H1 (cell line): Measurements from ENCODE around the gene KARS1. TPM values are rescaled to one million over a fixed set of nuclear protein-coding genes. Genes with fewer than 3 reads are reported as not detected.

ENCODE experiments used
- CTCF ChIA-PET: fragments of 300-600 bp; sonication (Branson Sonifier 250); formaldehyde crosslinking; loops from one replicate; lab custom pipeline; 2021; ENCODE audit not compliant: partially characterized antibody; lab: Charles Lee
- POLR2A ChIA-PET: fragments of 300-600 bp; sonication (Branson Sonifier 250); formaldehyde crosslinking; loops from one replicate; lab custom pipeline; 2021; ENCODE audit warnings: inconsistent platforms; ENCODE audit not compliant: partially characterized antibody; lab: Charles Lee
- DNase-seq, 2 experiments: peaks; one replicate each; pipeline versions ENCODE4 v3.0.0 to v3.0.0-alpha.2; 2010 to 2022; ENCODE audit warnings: low spot score in 2 of 2, low read depth in 1 of 2, mixed read lengths in 1 of 2
- FAIRE-seq: peaks from 2 replicates; lab custom pipeline; 2011; peaks lifted over from hg19 to GRCh38; lab: Jason Lieb, UNC
- H2AFZ ChIP-seq: 2 replicates; pipeline ENCODE4 v1.8.1; 2012; ENCODE audit warnings: low read length, inconsistent platforms
- H2AK5ac ChIP-seq: 2 replicates; pipeline ENCODE4 v1.6.1; 2013; ENCODE audit warnings: low read depth, low read length
- H2BK120ac ChIP-seq: replicated peaks from 2 replicates; pipeline ENCODE3; 2013; ENCODE audit warnings: low read depth, low read length, inconsistent platforms
- H2BK12ac ChIP-seq: 2 replicates; pipeline ENCODE4 v1.6.1; 2013; ENCODE audit warnings: low read depth, low read length
- H2BK15ac ChIP-seq: 2 replicates; pipeline ENCODE4 v1.6.1; 2013; ENCODE audit warnings: low read length
- H2BK20ac ChIP-seq: 2 replicates; pipeline ENCODE4 v1.6.1; 2013; ENCODE audit warnings: low read length
- H2BK5ac ChIP-seq: 2 replicates; pipeline ENCODE4 v1.6.1; 2013; ENCODE audit warnings: low read depth, low read length
- H3K14ac ChIP-seq: 2 replicates; pipeline ENCODE4 v1.6.1; 2013; ENCODE audit warnings: inconsistent platforms; ENCODE audit not compliant: insufficient read length
- H3K18ac ChIP-seq: 2 replicates; pipeline ENCODE4 v1.6.1; 2013; ENCODE audit warnings: low read length; ENCODE audit errors: extremely low read depth
- H3K23ac ChIP-seq: 2 replicates; pipeline ENCODE4 v1.6.1; 2013; ENCODE audit warnings: inconsistent platforms; ENCODE audit not compliant: insufficient read length
- H3K23me2 ChIP-seq: 2 replicates; pipeline ENCODE4 v1.6.1; 2013; ENCODE audit warnings: low read depth, low read length
- H3K27ac ChIP-seq: 2 replicates; pipeline ENCODE4 v1.6.1; 2011; ENCODE audit warnings: low read depth, low read length, inconsistent platforms
- H3K27me3 ChIP-seq, 4 experiments: replicated peaks in 1 of 4; 1 replicate in 1 of 4; 2 replicates in 3 of 4; pipeline versions ENCODE4 v1.6.1 to v1.8.1; 2011 to 2013; ENCODE audit warnings: low read length in 3 of 4, mild to moderate bottlenecking in 3 of 4, inconsistent platforms in 2 of 4, mixed read lengths in 2 of 4, moderate library complexity in 1 of 4; ENCODE audit not compliant: control insufficient read depth in 3 of 4, insufficient read depth in 3 of 4; ENCODE audit errors: extremely low read depth in 1 of 4
- H3K36me3 ChIP-seq, 4 experiments: 2 replicates each; pipeline versions ENCODE4 v1.6.1 to v1.8.1; 2011 to 2013; ENCODE audit warnings: mild to moderate bottlenecking in 4 of 4, low read length in 3 of 4, moderate library complexity in 2 of 4, control low read depth in 1 of 4, inconsistent platforms in 1 of 4; ENCODE audit not compliant: insufficient read depth in 4 of 4, control insufficient read depth in 2 of 4
- H3K4ac ChIP-seq: replicated peaks from 2 replicates; pipeline ENCODE3; 2013; ENCODE audit warnings: low read length, low read depth, mixed read lengths, inconsistent platforms; ENCODE audit not compliant: insufficient read length
- H3K4me1 ChIP-seq, 4 experiments: replicated peaks in 1 of 4; 1 replicate in 1 of 4; 2 replicates in 3 of 4; pipeline versions ENCODE4 v1.6.1 to v1.8.1; 2011 to 2013; ENCODE audit warnings: low read length in 3 of 4, inconsistent platforms in 2 of 4, mixed read lengths in 1 of 4; ENCODE audit not compliant: insufficient read depth in 4 of 4, control insufficient read depth in 3 of 4
- H3K4me2 ChIP-seq, 2 experiments: 2 replicates each; pipeline versions ENCODE4 v1.6.1 to v1.8.1; 2011 to 2013; ENCODE audit warnings: low read depth in 2 of 2, low read length in 2 of 2, control low read depth in 1 of 2, inconsistent platforms in 1 of 2, mild to moderate bottlenecking in 1 of 2; ENCODE audit not compliant: insufficient read depth in 1 of 2
- H3K4me3 ChIP-seq, 4 experiments: fragments of 200-600, 300-600 bp in 1 of 4; sonication (generic), shearing (Covaris generic), sonication (Bioruptor Twin) in 1 of 4; 2 replicates each; pipeline versions ENCODE4 v1.5.1 to v1.8.1; 2011 to 2016; ENCODE audit warnings: low read length in 4 of 4, low read depth in 3 of 4, control low read depth in 2 of 4, inconsistent platforms in 2 of 4, mild to moderate bottlenecking in 2 of 4, mixed read lengths in 1 of 4, moderate library complexity in 1 of 4; ENCODE audit not compliant: insufficient read depth in 2 of 4; ENCODE audit errors: extremely low read depth in 1 of 4
- H3K56ac ChIP-seq: replicated peaks from 2 replicates; pipeline ENCODE3; 2013; ENCODE audit warnings: low read depth, mild to moderate bottlenecking, mixed read lengths, low read length, inconsistent platforms; ENCODE audit not compliant: insufficient read length
- H3K79me1 ChIP-seq: 2 replicates; pipeline ENCODE4 v1.6.1; 2013; ENCODE audit warnings: low read depth, low read length, control low read depth
- H3K79me2 ChIP-seq, 2 experiments: 2 replicates each; pipeline versions ENCODE4 v1.6.1 to v1.8.1; 2012 to 2013; ENCODE audit warnings: low read length in 2 of 2, mild to moderate bottlenecking in 2 of 2, inconsistent platforms in 1 of 2; ENCODE audit not compliant: insufficient read depth in 2 of 2, control insufficient read depth in 1 of 2
- H3K9ac ChIP-seq, 4 experiments: replicated peaks in 1 of 4; 1 replicate in 1 of 4; 2 replicates in 3 of 4; pipeline versions ENCODE4 v1.6.1 to v1.8.1; 2011 to 2013; ENCODE audit warnings: low read depth in 3 of 4, low read length in 3 of 4, control low read depth in 2 of 4, mild to moderate bottlenecking in 2 of 4, moderate library complexity in 2 of 4, inconsistent platforms in 1 of 4; ENCODE audit errors: extremely low read depth in 1 of 4
- H3K9me3 ChIP-seq, 2 experiments: 2 replicates each; pipeline versions ENCODE4 v1.6.1 to v1.8.1; 2012 to 2013; ENCODE audit warnings: mild to moderate bottlenecking in 2 of 2, moderate library complexity in 2 of 2, control low read depth in 1 of 2, inconsistent platforms in 1 of 2, low read depth in 1 of 2, low read length in 1 of 2, mixed read lengths in 1 of 2; ENCODE audit not compliant: insufficient read depth in 2 of 2
- H4K20me1 ChIP-seq, 2 experiments: replicated peaks in 1 of 2; 2 replicates each; pipeline versions ENCODE3 to v1.8.1; 2011 to 2013; ENCODE audit warnings: inconsistent platforms in 2 of 2, low read length in 2 of 2, mild to moderate bottlenecking in 1 of 2; ENCODE audit not compliant: insufficient read depth in 2 of 2, control insufficient read depth in 1 of 2
- H4K5ac ChIP-seq: 2 replicates; pipeline ENCODE4 v1.6.1; 2013; ENCODE audit warnings: low read length, low read depth, mixed read lengths, inconsistent platforms; ENCODE audit not compliant: insufficient read length
- H4K8ac ChIP-seq: 2 replicates; pipeline ENCODE4 v1.8.0; 2013; ENCODE audit warnings: mild to moderate bottlenecking, moderate library complexity, low read length, inconsistent platforms; ENCODE audit not compliant: insufficient read depth; ENCODE audit errors: extremely low read depth
- H4K91ac ChIP-seq: replicated peaks from 2 replicates; pipeline ENCODE3; 2013; ENCODE audit warnings: low read length, mixed read lengths, inconsistent platforms; ENCODE audit not compliant: insufficient read length
- CHD1 ChIP-seq: IDR thresholded peaks from 2 replicates; pipeline ENCODE4 v1.6.1; 2012; ENCODE audit warnings: low read depth, low read length, improper control_type of control experiment
- HDAC2 ChIP-seq, 2 experiments: fragments of 300-600 bp in 1 of 2; sonication (generic) in 1 of 2; IDR thresholded peaks; 2 replicates each; pipeline ENCODE4 v1.6.1; 2011 to 2012; ENCODE audit warnings: low read depth in 2 of 2, low read length in 2 of 2, mild to moderate bottlenecking in 2 of 2, moderate library complexity in 2 of 2, borderline replicate concordance in 1 of 2, inconsistent platforms in 1 of 2
- MAX ChIP-seq: IDR thresholded peaks from 2 replicates; pipeline ENCODE4 v1.6.1; 2012; ENCODE audit warnings: inconsistent platforms
- POLR2A ChIP-seq, 2 experiments: IDR thresholded peaks; 1 replicate in 1 of 2; 2 replicates in 1 of 2; pipeline ENCODE4 v1.6.1; 2011; ENCODE audit warnings: low read depth in 2 of 2, low read length in 2 of 2, mild to moderate bottlenecking in 2 of 2; ENCODE audit errors: control extremely low read depth in 1 of 2
- POLR2AphosphoS5 ChIP-seq: IDR thresholded peaks from 2 replicates; pipeline ENCODE4 v1.6.1; 2011; ENCODE audit warnings: low read depth, low read length
- SIRT6 ChIP-seq: IDR thresholded peaks from one replicate; pipeline ENCODE4 v1.7.1; 2012; ENCODE audit warnings: low read length, inconsistent platforms
- TAF1 ChIP-seq: IDR thresholded peaks from 2 replicates; pipeline ENCODE4 v1.6.1; 2011; ENCODE audit warnings: mild to moderate bottlenecking, low read depth, low read length
- YY1 ChIP-seq: IDR thresholded peaks from 2 replicates; pipeline ENCODE4 v1.6.1; 2011; ENCODE audit warnings: low read depth, mild to moderate bottlenecking, low read length
- WGBS, 2 experiments: shearing (Covaris generic) in 1 of 2; methylation state at CpG; one replicate each; pipeline versions ENCODE4 v1.1.6 to v1.1.7; 2013 to 2015; ENCODE audit warnings: low lambda C conversion rate in 2 of 2, mixed read lengths in 2 of 2, inconsistent platforms in 1 of 2, low coverage in 1 of 2, missing lambda C conversion rate in 1 of 2; ENCODE audit not compliant: insufficient replicate concordance in 2 of 2, insufficient coverage in 1 of 2, insufficient read length in 1 of 2; ENCODE audit errors: extremely low coverage in 1 of 2, missing lambda C conversion rate in 1 of 2; 5-methylcytosine and 5-hydroxymethylcytosine counted together
- polyA plus RNA-seq, 7 experiments: library from polyadenylated mRNA; depleted of rRNA in 3 of 7; stranded (reverse) in 5 of 7; unstranded in 2 of 7; fragments of >200 nt in 5 of 7; fragments of 200-250 nt in 2 of 7; gene quantifications; 1 replicate in 5 of 7; 2 replicates in 1 of 7; 4 replicates in 1 of 7; pipeline versions ENCODE4 v1.2.1 to v1.2.3, GENCODE V29; 2011 to 2013; ENCODE audit warnings: missing spikeins in 2 of 7, mixed read lengths in 2 of 7
- total RNA-seq: library from RNA; stranded (reverse); fragmentation: NEBNext Ultra II Directional; extraction: Animal tissue kit (Norgen Biotek cat#: 25700); gene quantifications from 2 replicates; pipeline ENCODE4 v1.2.1, GENCODE V29; 2021

The KARS1 gene
- total and polyA plus RNA-seq, 2 of the 8 experiments (the other 6 are each of a cell fraction or from before 2014, with no cell fraction given), result 97.5 to 221 TPM

DNA sequence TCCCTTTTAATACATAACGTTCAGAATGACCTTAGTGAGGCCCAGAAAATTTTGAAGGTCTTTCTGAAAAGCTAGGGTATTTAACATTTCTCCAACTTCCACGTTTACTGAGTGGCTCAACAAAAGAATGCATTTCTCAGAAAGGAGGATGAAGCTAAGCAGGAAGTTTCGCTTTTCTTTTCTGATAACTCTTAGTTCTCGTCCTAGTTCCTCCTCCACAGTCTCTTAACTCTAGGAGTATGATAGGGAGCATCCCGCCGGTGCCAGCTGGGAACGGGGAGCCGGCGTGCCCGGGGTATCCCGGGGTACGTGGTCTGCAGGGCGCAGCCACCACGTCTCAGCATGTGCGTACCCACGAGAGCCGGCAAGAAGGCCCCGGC, 363 bp downstream of the KARS1 start:
- Histone ChIP-seq H4K8ac (peak overlapping the region; percentile 99; the same call in 1 of the 2 replicates), H3K27ac (peak overlapping the region; percentile 90), H3K36me3 (peaks cover 0 to 25% (median 7%) of the 10 kb centered on the region in 4 experiments; a peak in 4 of 8 replicates), H4K20me1 (peaks cover 2 to 9% of the 10 kb centered on the region in 2 experiments), H3K4me2 (peak overlapping the region; percentile 72 to 86), H3K56ac (peak overlapping the region; percentile 77), H3K27me3 (no peaks in the 10 kb centered on the region), H4K5ac (peak overlapping the region; percentile 53), H2AK5ac (no peak overlapping the region), H3K18ac (peak overlapping the region; percentile 52; the same call in 1 of the 2 replicates), H2BK120ac (no peak overlapping the region), H4K91ac (no peak overlapping the region), H3K23me2 (peaks cover 5% of the 10 kb centered on the region), H2BK15ac (no peak overlapping the region), H3K23ac (no peak overlapping the region), H2BK12ac (no peak overlapping the region), H3K4me1 (peaks cover 0 to 4% (median 1%) of the 10 kb centered on the region in 4 experiments; a peak in 3 of 7 replicates), H3K9me3 (no peaks in the 10 kb centered on the region), H3K9ac (peak overlapping the region; percentile 90 to 94 (median 92)), H3K4ac (no peak overlapping the region), H2BK20ac (no peak overlapping the region), H3K79me1 (peaks cover 13% of the 10 kb centered on the region), H3K4me3 (peak overlapping the region; percentile 83 to 99 (median 97)), H2AFZ (peak overlapping the region; percentile 86), H3K14ac (no peak overlapping the region), H2BK5ac (peak overlapping the region; percentile 87), H3K79me2 (peaks cover 37 to 88% of the 10 kb centered on the region in 2 experiments)
- CTCF ChIA-PET, result interaction anchor here (0.9 to 2.7 kb wide), 5 partner anchors 9 to 182 kb away, joined by 3 to 8 read pairs (median 6); partner anchors contain the start of gene TMEM170A
- DNase-seq (no peak), FAIRE-seq (no peak)
- POLR2A ChIA-PET, result interaction anchor here (0.7 to 2.4 kb wide), 14 partner anchors 10 to 213 kb away, joined by 3 to 8 read pairs (median 4); partner anchors contain the start of genes ADAT1, CFDP1 and CPHXL2
- TF ChIP-seq YY1 (no peak), POLR2A (IDR thresholded peaks at IDR 0.05; ENCODE audit: control extremely low read depth in 1 of 2, low read depth in 2 of 2, low read length in 2 of 2) (no peak), HDAC2 (IDR thresholded peaks at IDR 0.05; ENCODE audit: borderline replicate concordance in 1 of 2, low read depth in 2 of 2, low read length in 2 of 2) (peak in 1 of 2 experiments; percentile 57; a peak in 1 of 4 replicates), CHD1 (peak; percentile 63; the same call in 1 of the 2 replicates), POLR2AphosphoS5 (no peak), SIRT6 (no peak), TAF1 (no peak), MAX (peak; percentile 28; the same call in 1 of the 2 replicates)
- 1% methylated on average over 18 of the region's 18 CpGs; no CpG with 5 or more reads in 1 of the 2 experiments for WGBS, 2 experiments
